K562 (cell line): ENCODE data around the gene NT5C1A. TPM values are rescaled to one million over a fixed set of nuclear protein-coding genes. Genes with fewer than 3 reads are reported as not detected.

Source experiments
- ATAC-seq: fragments of 200-7000 bp; cut with Tn5 transposase; 3 replicates; pipeline ENCODE4 v1.9.1; 2020; ENCODE audit warnings: moderate library complexity
- BruUV-seq: library from RNA; stranded (reverse); fragments of 400-500 nt; replicated peaks from 2 replicates; lab custom pipeline; 2021; lab: Mats Ljungman, UMichigan
- CTCF ChIA-PET: fragments of 300-600 bp; formaldehyde crosslinking; extraction: SDS; loops from one replicate; lab custom pipeline; 2021; ENCODE audit warnings: low intra/inter-chr PET ratio; lab: Yijun Ruan, JAX
- POLR2A ChIA-PET: fragments of 300-600, 350-650 bp; sonication (Branson Sonifier 250); formaldehyde crosslinking; extraction: SDS; loops from one replicate; lab custom pipeline; 2021; ENCODE audit warnings: antibody characterized with exemption, inconsistent platforms; lab: Yijun Ruan, JAX
- DNase-seq, 4 experiments: peaks; one replicate each; pipeline versions ENCODE4 v3.0.0 to v3.0.0-alpha.2; 2011 to 2018; ENCODE audit warnings: low spot score in 3 of 4, mixed read lengths in 3 of 4; ENCODE audit errors: extremely low read depth in 1 of 4
- FAIRE-seq: peaks from 2 replicates; lab custom pipeline; 2011; peaks lifted over from hg19 to GRCh38; lab: Jason Lieb, UNC
- H2AFZ ChIP-seq: 2 replicates; pipeline ENCODE4 v1.6.0; 2011; ENCODE audit warnings: low read depth, low read length, control low read depth, inconsistent platforms
- H3K27ac ChIP-seq: fragments of 200-600 bp; 3 replicates; pipeline ENCODE4 v1.8.0; 2011; ENCODE audit warnings: low read depth, mild to moderate bottlenecking, control low read depth, inconsistent platforms, low read length, moderate library complexity, mixed read lengths; ENCODE audit errors: extremely low read depth
- H3K27me3 ChIP-seq, 2 experiments: fragments of 300-600 bp in 1 of 2; 2 replicates in 1 of 2; 3 replicates in 1 of 2; pipeline versions ENCODE4 v1.6.0 to v1.8.0; 2011; ENCODE audit warnings: inconsistent platforms in 2 of 2, low read length in 2 of 2, mild to moderate bottlenecking in 1 of 2, mixed read lengths in 1 of 2, moderate library complexity in 1 of 2; ENCODE audit not compliant: control insufficient read depth in 2 of 2, insufficient read depth in 2 of 2
- H3K36me3 ChIP-seq: fragments of 300-600 bp; 3 replicates; pipeline ENCODE4 v1.8.0; 2011; ENCODE audit warnings: mild to moderate bottlenecking, low read length, inconsistent platforms; ENCODE audit not compliant: control insufficient read depth, insufficient read depth
- H3K4me1 ChIP-seq, 2 experiments: fragments of 200-600 bp in 1 of 2; replicated peaks in 1 of 2; 2 replicates in 1 of 2; 3 replicates in 1 of 2; pipeline versions ENCODE4 v1.5.1 to v1.8.0; 2011; ENCODE audit warnings: inconsistent platforms in 2 of 2, low read length in 2 of 2, mild to moderate bottlenecking in 1 of 2, mixed read lengths in 1 of 2, moderate library complexity in 1 of 2; ENCODE audit not compliant: control insufficient read depth in 2 of 2, insufficient read depth in 2 of 2
- H3K4me2 ChIP-seq: 2 replicates; pipeline ENCODE4 v1.6.1; 2011; ENCODE audit warnings: low read length, control low read depth, inconsistent platforms, mixed read lengths; ENCODE audit not compliant: insufficient read depth
- H3K4me3 ChIP-seq: fragments of 200-600 bp; sonication (generic), shearing (Covaris generic); 2 replicates; pipeline ENCODE4 v1.5.1; 2016; ENCODE audit warnings: control low read depth, inconsistent platforms
- H3K79me2 ChIP-seq: fragments of 200-600 bp; 3 replicates; pipeline ENCODE4 v1.8.0; 2011; ENCODE audit warnings: low read length, inconsistent platforms; ENCODE audit not compliant: control insufficient read depth, insufficient read depth
- H3K9ac ChIP-seq, 2 experiments: 2 replicates each; pipeline versions ENCODE4 v1.6.0 to v1.6.1; 2011; ENCODE audit warnings: low read depth in 2 of 2, low read length in 2 of 2, control low read depth in 1 of 2, inconsistent platforms in 1 of 2, mild to moderate bottlenecking in 1 of 2, mixed read lengths in 1 of 2; ENCODE audit not compliant: insufficient read depth in 1 of 2
- H3K9me1 ChIP-seq: one replicate; pipeline ENCODE4 v1.6.0; 2011; ENCODE audit warnings: inconsistent platforms, mild to moderate bottlenecking, low read length, moderate library complexity; ENCODE audit not compliant: control insufficient read depth, insufficient read depth
- H3K9me3 ChIP-seq: replicated peaks from 2 replicates; pipeline ENCODE4 v1.5.1; 2011; ENCODE audit warnings: low read depth, low read length, inconsistent platforms; ENCODE audit not compliant: control insufficient read depth, insufficient read depth
- H4K20me1 ChIP-seq: replicated peaks from 2 replicates; pipeline ENCODE4 v1.6.1; 2011; ENCODE audit warnings: low read length, inconsistent platforms, mixed read lengths; ENCODE audit not compliant: control insufficient read depth, insufficient read depth
- ATF6 ChIP-seq: sonication (generic); formaldehyde crosslinking; IDR thresholded peaks from 2 replicates; pipeline ENCODE4 v1.4.0; 2020; ENCODE audit warnings: mild to moderate bottlenecking, missing genetic modification reagents
- ELK1 ChIP-seq: sonication (generic); formaldehyde crosslinking; IDR thresholded peaks from 2 replicates; pipeline ENCODE4 v1.8.1; 2022; ENCODE audit warnings: missing genetic modification reagents
- TCF7 ChIP-seq: sonication (generic); IDR thresholded peaks from 2 replicates; pipeline ENCODE4 v1.6.1; 2016; ENCODE audit warnings: antibody characterized with exemption, borderline replicate concordance
- WGBS: fragments of 100-300 bp; shearing (Covaris generic); methylation state at CpG from one replicate; pipeline ENCODE4 v1.1.6; 2016; ENCODE audit warnings: low coverage, mixed read lengths; ENCODE audit not compliant: insufficient coverage; ENCODE audit errors: missing lambda C conversion rate; 5-methylcytosine and 5-hydroxymethylcytosine counted together
- in situ Hi-C: fragments of 300-500 bp; cut with MboI; formaldehyde crosslinking; loops from 4 replicates; pipeline ENCODE4 v1.15.0; 2018; ENCODE audit warnings: inconsistent platforms, mixed read lengths
- intact Hi-C: fragments of 100-400 bp; cut with micrococcal nuclease; formaldehyde crosslinking; loops from 2 replicates; pipeline ENCODE4 v1.14.2; 2022
- polyA plus RNA-seq, 8 experiments: library from polyadenylated mRNA; depleted of rRNA in 4 of 8; stranded (reverse) in 5 of 8; unstranded in 3 of 8; fragments of >200 nt; fragmentation: Nextera tagmentation in 2 of 8; fragmentation: Illumina TruSeq in 1 of 8; extraction: Ambion mirVana in 2 of 8; extraction: Trizol in 1 of 8; gene quantifications; 2 replicates each; pipeline versions ENCODE4 v1.2.1 to v1.2.3, GENCODE V29; 2011 to 2014; ENCODE audit warnings: inconsistent platforms in 1 of 8, missing spikeins in 1 of 8
- total RNA-seq, 7 experiments: library from RNA; depleted of rRNA in 6 of 7; stranded (reverse); fragments of >200 nt in 6 of 7; fragmentation: Illumina TruSeq in 2 of 7; extraction: Trizol in 2 of 7; gene quantifications; 2 replicates each; pipeline versions ENCODE4 v1.2.1 to v1.2.3, GENCODE V29; 2011 to 2021; ENCODE audit warnings: low replicate concordance in 1 of 7

The NT5C1A gene
- total and polyA plus RNA-seq, 9 of the 15 experiments (the other 6 are each of a cell fraction or from before 2014, with no cell fraction given), result not detected

GRCh38 chr1:39680751-39681150, 8.8 kb upstream of the NT5C1A start (continued):
- TF ChIP-seq ATF6, result no peak
- TF ChIP-seq, all 486 proteins: peak for 0

GRCh38 chr1:39679821-39680220, 7.9 kb upstream of the NT5C1A start:
- Histone ChIP-seq H2AFZ (no peak overlapping the region), H3K36me3 (no peaks in the 10 kb centered on the region), H3K27me3 (peaks cover 27 to 45% of the 10 kb centered on the region in 2 experiments), H3K4me3 (no peak overlapping the region), H3K4me1 (peaks cover 5 to 15% of the 10 kb centered on the region in 2 experiments), H3K9ac (no peak overlapping the region), H3K79me2 (no peaks in the 10 kb centered on the region), H4K20me1 (no peaks in the 10 kb centered on the region), H3K27ac (no peak overlapping the region), H3K9me3 (no peaks in the 10 kb centered on the region), H3K4me2 (no peak overlapping the region), H3K9me1 (no peaks in the 10 kb centered on the region)
- WGBS, result 0% methylated on average over 2 of the region's 2 CpGs
- intact Hi-C loops (no loop called here), in situ Hi-C loops (no loop called here)
- DNase-seq (no peak), ATAC-seq (no peak), FAIRE-seq (no peak)
- BruUV-seq, result no TSS peak
- TF ChIP-seq TCF7 (no peak), ELK1 (no peak)
- CTCF ChIA-PET, result no interaction called here
- POLR2A ChIA-PET, result interaction anchor here (1.6 to 1.9 kb wide), 2 partner anchors 9 to 11 kb away, joined by 3 to 5 read pairs; partner anchors contain the start of gene HPCAL4
